Measurements from ENCODE around the gene CHRD. TPM values are rescaled to one million over a fixed set of nuclear protein-coding genes. Genes with fewer than 3 reads are reported as not detected.

CHRD gene
- total RNA-seq, 4 donors from 2014 or later: 3.3 to 5.2 (median 4.3) TPM

- intact Hi-C loops (cut with DNase I; ENCODE audit: low total_unique reads): loop anchor here (10.0 kb wide), 1 partner anchor 49 kb away; no protein-coding TSS in a partner anchor
Measured at GRCh38 chr3:184354121-184354728, 25.6 kb upstream of the CHRD start.

GRCh38 chr3:184354754-184355153 is 25.1 kb upstream of the CHRD start:
- TF ChIP-seq POLR2A (IDR thresholded peaks at IDR 0.05) (no peak), CTCF (IDR thresholded peaks at IDR 0.05) (no peak)
- WGBS, 2 donors: 77 to 80% methylated on average over 8 of the region's 8 CpGs
- no peak overlapping the region for H3K4me3 ChIP-seq (ENCODE audit: low read depth, poor library complexity, severe bottlenecking)
- no peak for DNase-seq (ENCODE audit: low spot score in 2 of 2)
- intact Hi-C loops (cut with DNase I; ENCODE audit: low total_unique reads): loop anchor here (10.0 kb wide), 1 partner anchor 50 kb away; no protein-coding TSS in a partner anchor

More at GRCh38 chr3:184354121-184354728, 25.6 kb upstream of the CHRD start:
- DNase-seq (ENCODE audit: low spot score in 2 of 2): peak in 1 of 2 donors; percentile 89
- 57 to 60% methylated on average over 12 to 18 of the region's 18 CpGs for WGBS, 2 donors
- H3K4me3 ChIP-seq (ENCODE audit: low read depth, poor library complexity, severe bottlenecking): no peak overlapping the region
- no peak for TF ChIP-seq POLR2A (IDR thresholded peaks at IDR 0.05)
- TF ChIP-seq CTCF (IDR thresholded peaks at IDR 0.05): no peak

- TF ChIP-seq CTCF (IDR thresholded peaks at IDR 0.05) (no peak), POLR2A (IDR thresholded peaks at IDR 0.05) (no peak)
- WGBS, 2 donors: 75 to 84% methylated on average over 18 of the region's 18 CpGs
- H3K4me3 ChIP-seq (ENCODE audit: low read depth, poor library complexity, severe bottlenecking): no peak overlapping the region
- peak in 1 of 2 donors; percentile 79 for DNase-seq (ENCODE audit: low spot score in 2 of 2)
- intact Hi-C loops (cut with DNase I; ENCODE audit: low total_unique reads): loop anchor here (10.0 kb wide), 1 partner anchor 51 kb away; no protein-coding TSS in a partner anchor
Measured at GRCh38 chr3:184355261-184356040, 24.4 kb upstream of the CHRD start.

- whole genome bisulfite sequencing, 2 donors: 93% methylated on average over 24 of the region's 24 CpGs
- no peak for TF ChIP-seq POLR2A (IDR thresholded peaks at IDR 0.05)
- intact Hi-C loops (cut with DNase I; ENCODE audit: low total_unique reads): loop anchor here (10.0 kb wide), 1 partner anchor 53 kb away; no protein-coding TSS in a partner anchor
- no peak overlapping the region for H3K4me3 ChIP-seq (ENCODE audit: low read depth, poor library complexity, severe bottlenecking)
- peak in 1 of 2 donors; percentile 76 for DNase-seq (ENCODE audit: low spot score in 2 of 2)
Measured at GRCh38 chr3:184357248-184358123, 22.4 kb upstream of the CHRD start.

GRCh38 chr3:184358124-184358767 is 21.6 kb upstream of the CHRD start:
- intact Hi-C loops (cut with DNase I; ENCODE audit: low total_unique reads): loop anchor here (10.0 kb wide), 1 partner anchor 53 kb away; no protein-coding TSS in a partner anchor

More at GRCh38 chr3:184358124-184358767, 21.6 kb upstream of the CHRD start:
- DNase-seq (ENCODE audit: low spot score in 2 of 2): peak in 1 of 2 donors; percentile 75
- no peak overlapping the region for H3K4me3 ChIP-seq (ENCODE audit: low read depth, poor library complexity, severe bottlenecking)
- WGBS, 2 donors: 92 to 97% methylated on average over 11 to 12 of the region's 12 CpGs
- no peak for TF ChIP-seq CTCF (IDR thresholded peaks at IDR 0.05)
- no peak for TF ChIP-seq POLR2A (IDR thresholded peaks at IDR 0.05)

All from lower leg skin (tissue), 4 donors.